Endothelial cell of umbilical vein (primary cell): ENCODE results near the gene SPP1. TPM values are rescaled to one million over a fixed set of nuclear protein-coding genes. Genes with fewer than 3 reads are reported as not detected.

Source experiments
- BruUV-seq: library from RNA; stranded (reverse); fragments of 400-500 nt; replicated peaks from 2 replicates; lab custom pipeline; 2021; lab: Mats Ljungman, UMichigan
- CTCF ChIA-PET: fragments of 300-600, 350-600 bp; sonication (Branson Sonifier 250); formaldehyde crosslinking; loops from one replicate; lab custom pipeline; 2021; ENCODE audit warnings: antibody characterized with exemption, inconsistent platforms; lab: Charles Lee
- POLR2A ChIA-PET: fragments of 300-600, 350-600 bp; sonication (Branson Sonifier 250); formaldehyde crosslinking; loops from one replicate; lab custom pipeline; 2021; ENCODE audit warnings: antibody characterized with exemption, inconsistent platforms; lab: Charles Lee
- DNase-seq: peaks from one replicate; pipeline ENCODE4 v3.0.0-alpha.2; 2011; ENCODE audit warnings: low read depth, low spot score
- FAIRE-seq: peaks from 2 replicates; lab custom pipeline; 2011; peaks lifted over from hg19 to GRCh38; lab: Jason Lieb, UNC
- H2AFZ ChIP-seq: 2 replicates; pipeline ENCODE4 v1.6.0; 2012; ENCODE audit warnings: low read depth, low read length, control low read depth, inconsistent platforms
- H3K27ac ChIP-seq: 2 replicates; pipeline ENCODE4 v1.5.1; 2011; ENCODE audit warnings: low read depth, mild to moderate bottlenecking, control low read depth, low read length, moderate library complexity; ENCODE audit not compliant: insufficient read depth
- H3K27me3 ChIP-seq, 2 experiments: 2 replicates each; pipeline versions ENCODE4 v1.6.0 to v1.6.1; 2011; ENCODE audit warnings: low read length in 2 of 2, mixed read lengths in 1 of 2; ENCODE audit not compliant: control insufficient read depth in 2 of 2, insufficient read depth in 2 of 2
- H3K36me3 ChIP-seq, 2 experiments: 2 replicates in 1 of 2; 3 replicates in 1 of 2; pipeline ENCODE4 v1.5.1; 2011; ENCODE audit warnings: low read length in 2 of 2, mild to moderate bottlenecking in 1 of 2, moderate library complexity in 1 of 2; ENCODE audit not compliant: control insufficient read depth in 2 of 2, insufficient read depth in 2 of 2; ENCODE audit errors: extremely low read depth in 1 of 2
- H3K4me1 ChIP-seq: 3 replicates; pipeline ENCODE4 v1.5.1; 2011; ENCODE audit warnings: mild to moderate bottlenecking, low read length; ENCODE audit not compliant: control insufficient read depth, insufficient read depth; ENCODE audit errors: extremely low read depth
- H3K4me2 ChIP-seq: 2 replicates; pipeline ENCODE4 v1.6.1; 2011; ENCODE audit warnings: low read length, control low read depth, mixed read lengths; ENCODE audit not compliant: insufficient read depth
- H3K4me3 ChIP-seq, 3 experiments: fragments of 200-600 bp in 1 of 3; sonication (generic), shearing (Covaris generic) in 1 of 3; replicated peaks in 1 of 3; 2 replicates each; pipeline ENCODE4 v1.5.1; 2011 to 2016; ENCODE audit warnings: control low read depth in 3 of 3, low read length in 3 of 3, mild to moderate bottlenecking in 2 of 3, inconsistent platforms in 1 of 3, low read depth in 1 of 3, moderate library complexity in 1 of 3; ENCODE audit not compliant: insufficient read depth in 1 of 3
- H3K79me2 ChIP-seq: 2 replicates; pipeline ENCODE4 v1.6.0; 2012; ENCODE audit warnings: low read length, inconsistent platforms; ENCODE audit not compliant: control insufficient read depth, insufficient read depth
- H3K9ac ChIP-seq: replicated peaks from 2 replicates; pipeline ENCODE3; 2011; ENCODE audit warnings: low read length, control low read depth; ENCODE audit not compliant: insufficient read depth; ENCODE audit errors: extremely low read depth
- H3K9me1 ChIP-seq: replicated peaks from 3 replicates; pipeline ENCODE4 v1.6.0; 2011; ENCODE audit warnings: mild to moderate bottlenecking, low read length; ENCODE audit not compliant: control insufficient read depth, insufficient read depth; ENCODE audit errors: extremely low read depth
- H3K9me3 ChIP-seq: replicated peaks from 2 replicates; pipeline ENCODE4 v1.5.1; 2012; ENCODE audit warnings: low read length, inconsistent platforms; ENCODE audit not compliant: control insufficient read depth, insufficient read depth
- H4K20me1 ChIP-seq: replicated peaks from 2 replicates; pipeline ENCODE3; 2011; ENCODE audit warnings: mild to moderate bottlenecking, low read length; ENCODE audit not compliant: control insufficient read depth, insufficient read depth; ENCODE audit errors: extremely low read depth
- CTCF ChIP-seq, 2 donors: IDR thresholded peaks; 1 replicate in 1 of 2; 2 replicates in 1 of 2; pipeline ENCODE4 v1.5.1; 2011; ENCODE audit warnings: low read length in 2 of 2, mild to moderate bottlenecking in 2 of 2, moderate library complexity in 2 of 2, control low read depth in 1 of 2, inconsistent platforms in 1 of 2, low read depth in 1 of 2; ENCODE audit not compliant: insufficient read depth in 1 of 2; ENCODE audit errors: extremely low read depth in 1 of 2
- EZH2 ChIP-seq: IDR thresholded peaks from 2 replicates; pipeline ENCODE4 v1.6.1; 2012; ENCODE audit warnings: borderline replicate concordance, low read depth, mild to moderate bottlenecking, moderate library complexity, low read length, inconsistent platforms; ENCODE audit not compliant: severe bottlenecking
- FOS ChIP-seq: IDR thresholded peaks from 2 replicates; pipeline ENCODE4 v1.6.1; 2011; ENCODE audit warnings: mild to moderate bottlenecking, low read length, moderate library complexity, borderline replicate concordance; ENCODE audit not compliant: insufficient read depth
- GATA2 ChIP-seq: IDR thresholded peaks from 2 replicates; pipeline ENCODE4 v1.7.0; 2011; ENCODE audit warnings: low read depth, mild to moderate bottlenecking, moderate library complexity, mixed read lengths, low read length; ENCODE audit not compliant: insufficient read length, insufficient read depth
- JUN ChIP-seq: IDR thresholded peaks from 2 replicates; pipeline ENCODE4 v1.6.1; 2011; ENCODE audit warnings: borderline replicate concordance, low read depth; ENCODE audit not compliant: insufficient read length, insufficient read depth
- MAX ChIP-seq: IDR thresholded peaks from 2 replicates; pipeline ENCODE4 v1.6.1; 2011; ENCODE audit not compliant: insufficient read depth, insufficient read length
- MYC ChIP-seq: IDR thresholded peaks from one replicate; pipeline ENCODE4 v1.6.1; 2011; ENCODE audit warnings: mild to moderate bottlenecking, low read depth, low read length
- POLR2A ChIP-seq: IDR thresholded peaks from 2 replicates; pipeline ENCODE4 v1.6.1; 2012; ENCODE audit warnings: low read depth, mild to moderate bottlenecking, control low read depth, low read length
- POLR2AphosphoS5 ChIP-seq: IDR thresholded peaks from 2 replicates; pipeline ENCODE4 v1.6.1; 2012; ENCODE audit warnings: low read depth, mild to moderate bottlenecking, control low read depth, low read length, moderate library complexity; ENCODE audit not compliant: insufficient read depth
- dilution Hi-C: fragments of 300-500 bp; cut with MboI; formaldehyde crosslinking; loops from one replicate; pipeline ENCODE4 v1.15.0; 2019; ENCODE audit warnings: low sequenced_read_pairs; ENCODE audit not compliant: extremely low pct_ligation_motif_present
- intact Hi-C: fragments of 100-400 bp; cut with micrococcal nuclease; formaldehyde crosslinking; loops from one replicate; pipeline ENCODE4 v1.10.0; 2022
- polyA plus RNA-seq, 4 experiments: library from polyadenylated mRNA; depleted of rRNA in 3 of 4; stranded (reverse) in 3 of 4; unstranded in 1 of 4; fragments of >200 nt; gene quantifications; 2 replicates each; pipeline versions ENCODE4 v1.2.1 to v1.2.3, GENCODE V29; 2011 to 2012; ENCODE audit warnings: missing spikeins in 1 of 4
- total RNA-seq: library from RNA; stranded (reverse); gene quantifications from 2 replicates; pipeline ENCODE4 v1.2.3, GENCODE V29; 2021

SPP1 gene
- total and polyA plus RNA-seq, 2 donors (not counting 3 experiments of a cell fraction or from before 2014, with no cell fraction given): not detected

DNA sequence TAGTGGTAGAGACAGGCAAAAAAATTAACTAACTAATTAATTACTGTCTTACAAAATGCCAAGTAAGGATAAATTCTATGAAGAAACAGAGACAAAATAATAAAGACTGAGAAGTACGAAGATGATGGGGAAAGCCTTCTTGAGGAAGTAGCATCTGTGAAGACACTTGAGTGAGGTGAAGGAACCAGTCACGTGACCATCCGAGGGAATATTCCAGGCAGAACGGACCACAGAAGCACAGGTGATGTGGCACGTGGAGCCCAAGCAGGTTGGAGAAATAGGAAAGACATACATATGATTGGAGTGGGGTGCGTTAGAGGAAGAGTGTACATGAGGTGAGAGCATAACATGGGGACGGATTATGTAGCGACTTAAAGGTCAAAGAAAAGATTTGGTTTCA lies 30.5 kb upstream of the SPP1 start:
- DNase-seq (no peak), FAIRE-seq (no peak)
- POLR2A ChIA-PET: no interaction called here
- no peak overlapping the region for H3K27ac ChIP-seq
- H2AFZ ChIP-seq: no peak overlapping the region
- H3K79me2 ChIP-seq: no peaks in the 10 kb centered on the region
- intact Hi-C loops (no loop called here), dilution Hi-C loops (no loop called here)
- H3K4me3 ChIP-seq: no peak overlapping the region
- H3K4me2 ChIP-seq: no peak overlapping the region
- no peaks in the 10 kb centered on the region for H3K9me1 ChIP-seq
- H3K27me3 ChIP-seq: no peaks in the 10 kb centered on the region
- H3K9me3 ChIP-seq: no peaks in the 10 kb centered on the region
- H3K4me1 ChIP-seq: peaks cover 8% of the 10 kb centered on the region
- CTCF ChIA-PET: interaction anchor here (1.3 to 2.1 kb wide), 3 partner anchors 29 to 92 kb away, joined by 4 to 9 read pairs (median 4); no protein-coding TSS in a partner anchor
- H4K20me1 ChIP-seq: no peaks in the 10 kb centered on the region
- no peaks in the 10 kb centered on the region for H3K36me3 ChIP-seq
- BruUV-seq: no TSS peak
- H3K9ac ChIP-seq: no peak overlapping the region
- TF ChIP-seq CTCF (IDR thresholded peaks at IDR 0.05; ENCODE audit: extremely low read depth in 1 of 2, insufficient read depth in 1 of 2, low read depth in 1 of 2, low read length in 2 of 2) (no peak), MYC (no peak), JUN (no peak), MAX (no peak), EZH2 (no peak), FOS (no peak), POLR2AphosphoS5 (no peak), POLR2A (no peak), GATA2 (no peak)
